MCF 10A (cell line): ENCODE measurements around the gene FBXW7. TPM values are rescaled to one million over a fixed set of nuclear protein-coding genes. Genes with fewer than 3 reads are reported as not detected.
"Not testable (repeated sequence)": the region's sequence is repeated elsewhere in the genome, so short reads cannot be mapped to it uniquely, and the experiment has no call there.

Source experiments
- BruUV-seq: library from RNA; stranded (reverse); fragments of 400-500 nt; replicated peaks from 2 replicates; lab custom pipeline; 2021; lab: Mats Ljungman, UMichigan
- CTCF ChIA-PET: fragments of 300-600 bp; sonication (Branson Sonifier 250); formaldehyde crosslinking; extraction: SDS; loops from one replicate; lab custom pipeline; 2021; ENCODE audit warnings: antibody characterized with exemption, inconsistent platforms; lab: Yijun Ruan, JAX
- POLR2A ChIA-PET: fragments of 300-600, 350-650 bp; sonication (Branson Sonifier 250); formaldehyde crosslinking; extraction: SDS; loops from one replicate; lab custom pipeline; 2020; ENCODE audit warnings: antibody characterized with exemption, inconsistent platforms; lab: Yijun Ruan, JAX
- DNase-seq: peaks from one replicate; pipeline ENCODE4 v3.0.0-alpha.2; 2018; ENCODE audit not compliant: unreplicated experiment
- H3K27ac Mint-ChIP-seq: one replicate; pipeline ENCODE4 v1.8.0; 2022; ENCODE audit warnings: mild to moderate bottlenecking, low read depth, mixed read lengths; ENCODE audit not compliant: unreplicated experiment
- H3K27me3 Mint-ChIP-seq: one replicate; pipeline ENCODE4 v1.8.0; 2022; ENCODE audit warnings: mixed read lengths; ENCODE audit not compliant: insufficient read depth, unreplicated experiment
- H3K36me3 Mint-ChIP-seq: one replicate; pipeline ENCODE4 v1.8.0; 2022; ENCODE audit warnings: mild to moderate bottlenecking, moderate library complexity, mixed read lengths; ENCODE audit not compliant: insufficient read depth, unreplicated experiment
- H3K4me1 Mint-ChIP-seq: one replicate; pipeline ENCODE4 v1.8.0; 2022; ENCODE audit warnings: mixed read lengths; ENCODE audit not compliant: insufficient read depth, unreplicated experiment
- H3K4me3 Mint-ChIP-seq: one replicate; pipeline ENCODE4 v1.8.0; 2022; ENCODE audit warnings: mild to moderate bottlenecking, moderate library complexity, mixed read lengths; ENCODE audit not compliant: unreplicated experiment
- H3K9me3 Mint-ChIP-seq: one replicate; pipeline ENCODE4 v1.8.0; 2022; ENCODE audit warnings: mixed read lengths; ENCODE audit not compliant: unreplicated experiment
- intact Hi-C: fragments of 100-400 bp; cut with micrococcal nuclease; formaldehyde crosslinking; loops from 2 replicates; pipeline ENCODE4 v1.14.1; 2022
- total RNA-seq: library from RNA; stranded (reverse); gene quantifications from 2 replicates; pipeline ENCODE4 v1.2.3, GENCODE V29; 2022
- TF ChIP-seq, protein P1 (sequence below): fragments of 200-600 bp; IDR thresholded peaks from one replicate; pipeline ENCODE4 v1.8.0; 2022; ENCODE audit warnings: antibody characterized with exemption, mild to moderate bottlenecking; ENCODE audit not compliant: unreplicated experiment

FBXW7 gene
- total RNA-seq, 1 experiment from 2014 or later: 40.2 TPM

DNA sequence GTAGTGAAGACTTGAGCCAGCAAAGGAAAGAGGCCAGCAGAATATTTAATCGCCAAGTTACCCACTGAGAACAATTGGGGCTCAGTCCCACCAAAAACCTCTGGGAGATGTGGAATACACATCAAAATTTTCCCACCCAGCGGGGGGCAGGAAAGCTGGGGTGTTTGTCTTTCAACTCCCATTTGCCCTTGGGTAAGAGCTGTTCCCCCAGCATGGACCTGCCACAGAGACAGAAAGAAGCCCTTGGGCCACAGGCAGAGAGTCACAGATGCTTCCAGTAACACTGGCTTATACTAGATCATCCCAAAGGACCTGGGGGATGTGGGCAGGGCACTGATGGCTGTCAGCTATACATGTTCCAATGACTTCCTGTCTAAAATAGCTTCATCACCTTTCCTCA lies 18.9 kb upstream of the FBXW7 start:
- Mint-ChIP-seq H3K27me3 (no peaks in the 10 kb centered on the region), H3K36me3 (no peaks in the 10 kb centered on the region), H3K4me1 (no peaks in the 10 kb centered on the region), H3K4me3 (no peak overlapping the region), H3K9me3 (no peaks in the 10 kb centered on the region), H3K27ac (no peak overlapping the region)
- ChIA-PET CTCF (interaction anchor here (0.6 kb wide), 1 partner anchor 52 kb away, joined by 4 read pairs; no protein-coding TSS in a partner anchor), POLR2A (no interaction called here)
- intact Hi-C loops: no loop called here
- no peak for DNase-seq
- BruUV-seq: no TSS peak
- TF ChIP-seq, protein P1, sequence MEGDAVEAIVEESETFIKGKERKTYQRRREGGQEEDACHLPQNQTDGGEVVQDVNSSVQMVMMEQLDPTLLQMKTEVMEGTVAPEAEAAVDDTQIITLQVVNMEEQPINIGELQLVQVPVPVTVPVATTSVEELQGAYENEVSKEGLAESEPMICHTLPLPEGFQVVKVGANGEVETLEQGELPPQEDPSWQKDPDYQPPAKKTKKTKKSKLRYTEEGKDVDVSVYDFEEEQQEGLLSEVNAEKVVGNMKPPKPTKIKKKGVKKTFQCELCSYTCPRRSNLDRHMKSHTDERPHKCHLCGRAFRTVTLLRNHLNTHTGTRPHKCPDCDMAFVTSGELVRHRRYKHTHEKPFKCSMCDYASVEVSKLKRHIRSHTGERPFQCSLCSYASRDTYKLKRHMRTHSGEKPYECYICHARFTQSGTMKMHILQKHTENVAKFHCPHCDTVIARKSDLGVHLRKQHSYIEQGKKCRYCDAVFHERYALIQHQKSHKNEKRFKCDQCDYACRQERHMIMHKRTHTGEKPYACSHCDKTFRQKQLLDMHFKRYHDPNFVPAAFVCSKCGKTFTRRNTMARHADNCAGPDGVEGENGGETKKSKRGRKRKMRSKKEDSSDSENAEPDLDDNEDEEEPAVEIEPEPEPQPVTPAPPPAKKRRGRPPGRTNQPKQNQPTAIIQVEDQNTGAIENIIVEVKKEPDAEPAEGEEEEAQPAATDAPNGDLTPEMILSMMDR: no peak

DNA sequence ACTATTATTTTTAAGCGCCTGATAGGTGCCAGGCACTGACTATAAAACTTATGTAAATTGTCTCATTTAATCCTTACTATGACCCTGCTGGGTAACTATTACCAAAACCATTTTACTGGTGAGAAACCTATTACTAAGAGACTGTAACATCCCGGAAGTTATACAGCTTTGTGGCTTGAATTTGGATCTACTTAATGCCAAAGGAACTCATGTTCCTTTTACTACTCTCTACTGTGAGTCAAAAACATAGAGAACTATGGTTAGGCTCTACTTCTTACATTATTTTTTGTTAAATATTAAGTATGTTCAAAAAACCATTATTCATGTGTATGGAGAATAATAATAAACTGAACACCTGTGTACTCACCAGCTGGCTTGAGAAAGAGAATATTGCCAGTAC lies 14.8 kb upstream of the FBXW7 start:
- H3K9me3 Mint-ChIP-seq, H3K27ac Mint-ChIP-seq, H3K36me3 Mint-ChIP-seq, intact Hi-C loops, BruUV-seq, H3K4me1 Mint-ChIP-seq, CTCF ChIA-PET, H3K27me3 Mint-ChIP-seq, DNase-seq, H3K4me3 Mint-ChIP-seq: not testable (repeated sequence)
- POLR2A ChIA-PET: interaction anchor here (0.7 to 1.0 kb wide), 2 partner anchors 12 to 14 kb away, joined by 3 to 4 read pairs; no protein-coding TSS in a partner anchor

DNA sequence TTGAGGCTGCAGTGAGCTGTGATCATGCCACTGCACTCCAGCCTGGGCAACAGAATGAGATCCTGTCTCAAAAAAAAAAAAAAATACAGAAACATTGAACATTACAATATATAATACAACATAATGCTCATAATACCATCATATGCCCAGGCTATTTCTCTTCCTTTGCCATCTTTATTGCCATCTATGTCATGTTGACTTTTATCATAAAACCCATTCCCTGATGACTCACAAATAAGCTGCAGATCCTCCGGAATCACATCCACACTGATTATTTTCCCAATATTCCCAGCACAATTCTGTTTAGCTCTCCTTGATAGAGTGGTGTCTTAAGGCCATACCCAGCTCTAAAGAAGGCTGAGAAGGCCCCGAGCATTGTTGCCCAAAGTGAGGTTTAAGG lies 9.2 kb upstream of the FBXW7 start:
- Mint-ChIP-seq H3K9me3 (no peaks in the 10 kb centered on the region), H3K27me3 (no peaks in the 10 kb centered on the region), H3K27ac (no peak overlapping the region), H3K36me3 (no peaks in the 10 kb centered on the region), H3K4me3 (no peak overlapping the region), H3K4me1 (no peaks in the 10 kb centered on the region)
- TF ChIP-seq, protein P1: no peak
- BruUV-seq: no TSS peak
- intact Hi-C loops: no loop called here
- CTCF ChIA-PET: interaction anchor here (0.6 to 1.2 kb wide), 2 partner anchors 34 to 186 kb away, joined by 3 read pairs; no protein-coding TSS in a partner anchor
- POLR2A ChIA-PET: interaction anchor here (0.7 to 1.3 kb wide), 4 partner anchors 8 to 820 kb away, joined by 3 to 6 read pairs (median 4); no protein-coding TSS in a partner anchor
- no peak for DNase-seq

DNA sequence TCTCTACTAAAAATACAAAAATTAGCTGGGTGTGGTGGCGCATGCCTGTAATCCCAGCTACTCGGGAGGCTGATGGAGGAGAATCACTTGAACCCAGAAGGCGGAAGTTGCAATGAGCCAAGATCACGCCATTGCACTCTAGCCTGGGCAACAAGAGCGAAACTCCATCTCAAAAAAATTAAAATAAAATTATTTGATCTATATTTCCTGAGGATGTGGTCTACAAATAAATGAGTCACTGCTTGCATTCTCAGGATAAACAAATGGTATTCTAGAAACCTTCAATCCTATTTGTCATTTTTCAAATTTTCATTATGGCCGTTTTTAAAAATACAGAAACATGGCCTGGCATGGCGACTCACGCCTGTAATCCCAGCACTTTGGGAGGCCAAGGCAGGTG lies 8.6 kb upstream of the FBXW7 start:
- ChIA-PET CTCF (interaction anchor here (0.6 to 1.2 kb wide), 4 partner anchors 13 to 186 kb away, joined by 3 to 8 read pairs (median 3); no protein-coding TSS in a partner anchor), POLR2A (interaction anchor here (0.7 to 1.3 kb wide), 4 partner anchors 8 to 820 kb away, joined by 3 to 6 read pairs (median 4); no protein-coding TSS in a partner anchor)
- H3K36me3 Mint-ChIP-seq, DNase-seq, H3K27ac Mint-ChIP-seq, H3K4me1 Mint-ChIP-seq, H3K27me3 Mint-ChIP-seq, intact Hi-C loops, BruUV-seq, H3K9me3 Mint-ChIP-seq, H3K4me3 Mint-ChIP-seq: not testable (repeated sequence)

DNA sequence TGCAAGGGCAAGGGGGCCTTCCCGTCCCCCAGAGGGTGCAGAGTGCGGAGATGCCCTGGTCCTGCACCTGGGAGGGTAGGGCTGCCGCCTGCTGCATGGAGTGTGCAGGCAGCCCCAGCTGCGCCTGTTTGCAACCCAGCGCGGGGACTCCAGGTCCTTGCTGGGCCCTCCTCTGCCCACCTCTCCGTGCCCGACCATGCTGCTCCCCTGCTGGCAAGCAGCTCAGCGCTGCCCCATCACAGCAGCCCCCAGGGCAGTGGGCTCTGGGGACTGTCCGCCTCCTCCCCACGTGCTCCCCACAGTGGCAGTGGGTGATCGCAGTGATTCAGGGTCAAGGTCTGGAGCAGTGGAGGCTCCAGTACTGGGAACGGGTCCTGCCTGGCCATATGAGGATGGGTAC lies 5.0 kb upstream of the FBXW7 start:
- TF ChIP-seq, protein P1: no peak
- H3K27me3 Mint-ChIP-seq: no peaks in the 10 kb centered on the region
- no TSS peak for BruUV-seq
- H3K4me1 Mint-ChIP-seq: peaks cover 26% of the 10 kb centered on the region
- intact Hi-C loops: no loop called here
- H3K27ac Mint-ChIP-seq: no peak overlapping the region
- H3K4me3 Mint-ChIP-seq: no peak overlapping the region
- POLR2A ChIA-PET: no interaction called here
- CTCF ChIA-PET: no interaction called here
- no peaks in the 10 kb centered on the region for H3K9me3 Mint-ChIP-seq
- no peak for DNase-seq
- H3K36me3 Mint-ChIP-seq: no peaks in the 10 kb centered on the region
